GM23248 (cell line): ENCODE data around the gene RTCB. TPM values are rescaled to one million over a fixed set of nuclear protein-coding genes. Genes with fewer than 3 reads are reported as not detected.
"Not testable (repeated sequence)": the region's sequence is repeated elsewhere in the genome, so short reads cannot be mapped to it uniquely, and the experiment has no call there.

ENCODE experiments used
- DNase-seq: peaks from one replicate; pipeline ENCODE4 v3.0.0-alpha.2; 2015
- H2AFZ ChIP-seq: fragments of 200-600 bp; sonication (generic); 2 replicates; pipeline ENCODE4 v1.6.1; 2016; ENCODE audit warnings: antibody characterized with exemption
- H3F3A ChIP-seq: fragments of 200-600 bp; sonication (generic); 2 replicates; pipeline ENCODE4 v1.6.1; 2016; ENCODE audit warnings: mild to moderate bottlenecking, antibody characterized with exemption, mixed run types; ENCODE audit not compliant: insufficient read depth
- H3K27ac ChIP-seq: fragments of 200-600 bp; sonication (generic); 2 replicates; pipeline ENCODE4 v1.5.1; 2016; ENCODE audit warnings: mild to moderate bottlenecking
- H3K27me3 ChIP-seq: fragments of 200-600 bp; sonication (generic); replicated peaks from 2 replicates; pipeline ENCODE4 v1.6.1; 2016; ENCODE audit warnings: mild to moderate bottlenecking; ENCODE audit not compliant: insufficient read depth
- H3K36me3 ChIP-seq: fragments of 200-600 bp; sonication (generic); 2 replicates; pipeline ENCODE4 v1.6.1; 2016; ENCODE audit warnings: low read depth, mild to moderate bottlenecking
- H3K4me1 ChIP-seq: fragments of 200-600 bp; sonication (generic); 2 replicates; pipeline ENCODE4 v1.6.1; 2016; ENCODE audit warnings: mild to moderate bottlenecking; ENCODE audit not compliant: insufficient read depth
- H3K4me2 ChIP-seq: fragments of 200-600 bp; sonication (generic); one replicate; pipeline ENCODE4 v1.6.1; 2016; ENCODE audit warnings: mild to moderate bottlenecking; ENCODE audit not compliant: unreplicated experiment
- H3K4me3 ChIP-seq: fragments of 200-600 bp; sonication (generic); 2 replicates; pipeline ENCODE4 v1.5.1; 2016; ENCODE audit warnings: mild to moderate bottlenecking
- H3K79me2 ChIP-seq: fragments of 200-600 bp; sonication (generic); 2 replicates; pipeline ENCODE4 v1.6.1; 2016; ENCODE audit warnings: mild to moderate bottlenecking; ENCODE audit not compliant: insufficient read depth
- H3K9ac ChIP-seq: fragments of 200-600 bp; sonication (generic); 2 replicates; pipeline ENCODE4 v1.6.1; 2016; ENCODE audit warnings: mild to moderate bottlenecking
- H3K9me2 ChIP-seq: fragments of 200-600 bp; sonication (generic); 2 replicates; pipeline ENCODE4 v1.6.1; 2016; ENCODE audit warnings: mixed run types, mild to moderate bottlenecking, moderate library complexity; ENCODE audit not compliant: insufficient read depth
- H3K9me3 ChIP-seq: fragments of 200-600 bp; sonication (generic); one replicate; pipeline ENCODE4 v1.6.1; 2017; ENCODE audit warnings: low read depth
- H4K20me1 ChIP-seq: fragments of 200-600 bp; sonication (generic); 2 replicates; pipeline ENCODE4 v1.6.0; 2016; ENCODE audit not compliant: insufficient read depth
- EZH2 ChIP-seq: fragments of 200-600 bp; sonication (generic); IDR thresholded peaks from 2 replicates; pipeline ENCODE4 v1.6.1; 2018; ENCODE audit warnings: antibody characterized with exemption, mild to moderate bottlenecking; ENCODE audit not compliant: insufficient read depth, poor library complexity, severe bottlenecking
- EZH2phosphoT487 ChIP-seq: fragments of 200-600 bp; sonication (generic); IDR thresholded peaks from 2 replicates; pipeline ENCODE4 v1.6.1; 2018; ENCODE audit warnings: antibody characterized with exemption, moderate library complexity, mild to moderate bottlenecking, low read depth; ENCODE audit not compliant: insufficient read depth
- WGBS, 2 experiments: methylation state at CpG; one replicate each; pipeline ENCODE4 v1.1.6; 2015 to 2017; ENCODE audit warnings: low lambda C conversion rate in 2 of 2, low coverage in 1 of 2; ENCODE audit errors: missing lambda C conversion rate in 2 of 2; 5-methylcytosine and 5-hydroxymethylcytosine counted together
- in situ Hi-C: fragments of 300-500 bp; cut with MboI; formaldehyde crosslinking; loops from 2 replicates; pipeline ENCODE4 v1.15.0; 2020
- polyA plus RNA-seq: library from polyadenylated mRNA; unstranded; fragments of >200 nt; fragmentation: Nextera tagmentation; extraction: Ambion mirVana; gene quantifications from 2 replicates; pipeline ENCODE4 v1.2.1, GENCODE V29; 2016
- total RNA-seq: library from RNA; depleted of rRNA; stranded (reverse); fragments of >200 nt; shearing (Covaris generic); gene quantifications from 2 replicates; pipeline ENCODE4 v1.2.3, GENCODE V29; 2014

The RTCB gene
- total and polyA plus RNA-seq, 2 experiments from 2014 or later: 88.8 to 101 TPM

GRCh38 chr22:32352681-32353080 is 59.4 kb downstream of the RTCB start:
- Histone ChIP-seq H3K9me2 (no peaks in the 10 kb centered on the region), H3K4me3 (no peak overlapping the region), H2AFZ (no peak overlapping the region), H3K27ac (no peak overlapping the region), H3K9ac (no peak overlapping the region), H3K9me3 (no peaks in the 10 kb centered on the region), H3K36me3 (no peaks in the 10 kb centered on the region), H3K4me2 (no peak overlapping the region), H4K20me1 (no peaks in the 10 kb centered on the region), H3K27me3 (no peaks in the 10 kb centered on the region), H3K79me2 (no peaks in the 10 kb centered on the region), H3K4me1 (no peaks in the 10 kb centered on the region), H3F3A (no peaks in the 10 kb centered on the region)
- in situ Hi-C loops: no loop called here
- 85 to 86% methylated on average over 14 of the region's 14 CpGs for WGBS, 2 experiments
- TF ChIP-seq EZH2phosphoT487 (no peak), EZH2 (no peak)
- no peak for DNase-seq

DNA sequence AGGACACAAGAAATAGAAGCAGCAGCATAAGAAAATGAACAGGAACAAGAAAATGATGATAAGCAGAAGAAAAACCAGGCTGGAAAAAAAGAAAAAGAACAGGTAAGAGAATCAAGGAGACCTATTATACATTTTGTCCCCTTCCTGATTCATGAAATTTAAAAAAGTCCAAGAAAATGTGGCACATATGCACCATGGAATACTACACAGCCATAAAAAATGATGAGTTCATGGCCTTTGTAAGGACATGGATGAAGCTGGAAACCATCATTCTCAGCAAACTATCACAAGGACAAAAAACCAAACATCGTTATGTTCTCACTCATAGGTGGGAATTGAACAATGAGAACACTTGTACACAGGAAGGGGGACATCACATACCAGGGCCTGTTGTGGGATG is 60.2 kb downstream of the RTCB start:
- H3K27ac ChIP-seq, H3K36me3 ChIP-seq, H3K9me3 ChIP-seq, H3K9ac ChIP-seq, H2AFZ ChIP-seq, H3K4me3 ChIP-seq, H3F3A ChIP-seq, H3K4me1 ChIP-seq, in situ Hi-C loops, H3K27me3 ChIP-seq, H3K4me2 ChIP-seq, H3K9me2 ChIP-seq, H4K20me1 ChIP-seq, H3K79me2 ChIP-seq, DNase-seq: not testable (repeated sequence)
- WGBS, 2 experiments: 53 to 100% methylated on average over 1 of the region's 1 CpG

- 70 to 77% methylated on average over 5 to 6 of the region's 6 CpGs for WGBS, 2 experiments
- no peak overlapping the region for H3K27ac ChIP-seq
- no peak overlapping the region for H3K4me2 ChIP-seq
- no peak overlapping the region for H3K4me3 ChIP-seq
- no peaks in the 10 kb centered on the region for H3K4me1 ChIP-seq
- in situ Hi-C loops: no loop called here
- H4K20me1 ChIP-seq: no peaks in the 10 kb centered on the region
- H3K9me3 ChIP-seq: no peaks in the 10 kb centered on the region
- no peaks in the 10 kb centered on the region for H3K9me2 ChIP-seq
- H2AFZ ChIP-seq: no peak overlapping the region
- H3K9ac ChIP-seq: no peak overlapping the region
- no peak for TF ChIP-seq EZH2
- no peak for TF ChIP-seq EZH2phosphoT487
- H3K36me3 ChIP-seq: no peaks in the 10 kb centered on the region
- H3K79me2 ChIP-seq: no peaks in the 10 kb centered on the region
- H3F3A ChIP-seq: no peaks in the 10 kb centered on the region
- H3K27me3 ChIP-seq: peaks cover 25% of the 10 kb centered on the region; the same call in 1 of the 2 replicates
- no peak for DNase-seq
Measured at GRCh38 chr22:32348031-32348611, 63.9 kb downstream of the RTCB start.

DNA sequence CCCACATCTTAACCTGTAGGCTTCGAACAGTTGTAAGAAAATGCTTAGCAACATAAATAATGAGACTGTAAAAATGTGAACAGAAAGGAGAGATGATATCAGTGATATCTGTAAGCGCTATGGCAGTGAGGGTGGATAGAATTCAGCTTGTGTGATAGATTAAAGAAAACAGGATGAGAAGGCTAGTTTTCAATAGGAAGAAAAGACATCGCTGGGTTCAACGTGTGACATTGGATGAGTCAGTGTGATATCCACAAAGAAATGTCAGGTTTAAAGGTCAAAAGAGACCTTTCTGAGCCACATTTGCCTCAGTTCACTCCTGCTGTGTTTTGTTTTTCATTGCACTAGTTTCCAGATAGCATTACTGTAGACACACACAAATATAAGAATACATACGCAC is 68.1 kb downstream of the RTCB start:
- Histone ChIP-seq H3K9ac (no peak overlapping the region), H3K9me3 (no peaks in the 10 kb centered on the region), H3K36me3 (no peaks in the 10 kb centered on the region), H3K9me2 (no peaks in the 10 kb centered on the region), H3K27me3 (peaks cover 37% of the 10 kb centered on the region; the same call in 1 of the 2 replicates), H3F3A (no peaks in the 10 kb centered on the region), H3K4me1 (no peaks in the 10 kb centered on the region), H2AFZ (no peak overlapping the region), H3K79me2 (no peaks in the 10 kb centered on the region), H3K4me3 (no peak overlapping the region), H4K20me1 (no peaks in the 10 kb centered on the region), H3K27ac (no peak overlapping the region), H3K4me2 (no peak overlapping the region)
- WGBS, 2 experiments: 70 to 73% methylated on average over 5 of the region's 5 CpGs
- TF ChIP-seq EZH2 (no peak), EZH2phosphoT487 (no peak)
- in situ Hi-C loops: no loop called here
- no peak for DNase-seq

- no peaks in the 10 kb centered on the region for H4K20me1 ChIP-seq
- no peaks in the 10 kb centered on the region for H3F3A ChIP-seq
- H2AFZ ChIP-seq: no peak overlapping the region
- H3K27ac ChIP-seq: no peak overlapping the region
- in situ Hi-C loops: no loop called here
- no peaks in the 10 kb centered on the region for H3K36me3 ChIP-seq
- no peak overlapping the region for H3K4me2 ChIP-seq
- no peaks in the 10 kb centered on the region for H3K4me1 ChIP-seq
- peaks cover 39% of the 10 kb centered on the region for H3K27me3 ChIP-seq
- no peak overlapping the region for H3K4me3 ChIP-seq
- no peaks in the 10 kb centered on the region for H3K9me3 ChIP-seq
- no peak for TF ChIP-seq EZH2
- TF ChIP-seq EZH2phosphoT487: no peak
- no peaks in the 10 kb centered on the region for H3K9me2 ChIP-seq
- 38 to 41% methylated on average over 2 of the region's 2 CpGs for WGBS, 2 experiments
- H3K79me2 ChIP-seq: no peaks in the 10 kb centered on the region
- no peak overlapping the region for H3K9ac ChIP-seq
- no peak for DNase-seq
Measured at GRCh38 chr22:32342977-32343376, 69.1 kb downstream of the RTCB start.
